Hepatocyte (in vitro differentiated cells): ENCODE data around the gene NECAB2.

Source experiments
- EZH2 ChIP-seq: fragments of 200-600 bp; sonication (generic); IDR thresholded peaks from 2 replicates; pipeline ENCODE4 v1.6.1; 2016; ENCODE audit warnings: antibody characterized with exemption, mild to moderate bottlenecking, borderline replicate concordance
- EZH2phosphoT487 ChIP-seq: fragments of 200-600 bp; sonication (generic); IDR thresholded peaks from one replicate; pipeline ENCODE4 v1.6.1; 2018; ENCODE audit warnings: antibody characterized with exemption, mild to moderate bottlenecking, low read depth, moderate library complexity; ENCODE audit not compliant: unreplicated experiment, severe bottlenecking
- TF ChIP-seq, protein P1 (sequence below): fragments of 200-600 bp; sonication (generic); IDR thresholded peaks from 2 replicates; pipeline ENCODE4 v1.5.1; 2016; ENCODE audit warnings: antibody characterized with exemption, mild to moderate bottlenecking; ENCODE audit not compliant: poor library complexity

DNA sequence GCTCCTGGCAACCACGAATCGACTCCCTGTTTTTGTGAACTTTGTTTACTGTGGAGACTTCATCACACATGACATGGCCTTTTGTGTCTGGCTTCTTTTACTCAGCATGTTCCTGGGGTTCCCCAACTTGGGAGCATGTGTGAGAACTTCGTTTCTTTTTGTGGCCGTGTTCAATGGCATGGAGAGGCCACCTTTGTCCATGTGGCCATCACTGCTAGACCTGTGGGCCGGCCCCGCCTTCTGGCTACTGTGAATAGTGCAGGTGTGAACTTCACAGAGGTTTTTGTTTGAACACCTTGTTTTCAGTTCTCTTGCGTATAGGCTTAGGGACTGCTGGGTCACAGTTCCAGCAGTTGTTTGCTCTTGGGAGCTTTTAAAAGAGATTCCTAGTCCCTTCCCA lies 80.2 kb downstream of the NECAB2 start:
- TF ChIP-seq, protein P1, sequence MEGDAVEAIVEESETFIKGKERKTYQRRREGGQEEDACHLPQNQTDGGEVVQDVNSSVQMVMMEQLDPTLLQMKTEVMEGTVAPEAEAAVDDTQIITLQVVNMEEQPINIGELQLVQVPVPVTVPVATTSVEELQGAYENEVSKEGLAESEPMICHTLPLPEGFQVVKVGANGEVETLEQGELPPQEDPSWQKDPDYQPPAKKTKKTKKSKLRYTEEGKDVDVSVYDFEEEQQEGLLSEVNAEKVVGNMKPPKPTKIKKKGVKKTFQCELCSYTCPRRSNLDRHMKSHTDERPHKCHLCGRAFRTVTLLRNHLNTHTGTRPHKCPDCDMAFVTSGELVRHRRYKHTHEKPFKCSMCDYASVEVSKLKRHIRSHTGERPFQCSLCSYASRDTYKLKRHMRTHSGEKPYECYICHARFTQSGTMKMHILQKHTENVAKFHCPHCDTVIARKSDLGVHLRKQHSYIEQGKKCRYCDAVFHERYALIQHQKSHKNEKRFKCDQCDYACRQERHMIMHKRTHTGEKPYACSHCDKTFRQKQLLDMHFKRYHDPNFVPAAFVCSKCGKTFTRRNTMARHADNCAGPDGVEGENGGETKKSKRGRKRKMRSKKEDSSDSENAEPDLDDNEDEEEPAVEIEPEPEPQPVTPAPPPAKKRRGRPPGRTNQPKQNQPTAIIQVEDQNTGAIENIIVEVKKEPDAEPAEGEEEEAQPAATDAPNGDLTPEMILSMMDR, result peak; percentile 22
- TF ChIP-seq EZH2phosphoT487, result no peak
- no peak for TF ChIP-seq EZH2
